OCI-LY3 (cell line): ENCODE measurements around the gene TSPAN7.
A peak's percentile ranks its signal among the peaks of the same experiment; 100 is the strongest.

Experiments
- H2AFZ ChIP-seq: fragments of 200-600, 300-600 bp; shearing (Covaris generic); 2 replicates; pipeline ENCODE4 v1.6.0; 2014; ENCODE audit warnings: antibody characterized with exemption, low read depth, low read length
- H3K27ac ChIP-seq: fragments of 200-600, 300-600 bp; sonication (generic); 2 replicates; pipeline ENCODE4 v1.5.1; 2014; ENCODE audit warnings: mild to moderate bottlenecking, low read length, moderate library complexity, mixed read lengths
- H3K27me3 ChIP-seq: fragments of 200-600, 300-600 bp; sonication (generic); 2 replicates; pipeline ENCODE4 v1.6.1; 2014; ENCODE audit warnings: low read depth, low read length, mixed read lengths
- H3K36me3 ChIP-seq: fragments of 200-600, 300-600 bp; sonication (generic); replicated peaks from 2 replicates; pipeline ENCODE3; 2014; ENCODE audit warnings: low read depth, low read length, mixed read lengths
- H3K4me1 ChIP-seq: fragments of 300-600, 200-600 bp; sonication (generic); 2 replicates; pipeline ENCODE4 v1.6.1; 2014; ENCODE audit warnings: low read length, mixed read lengths
- H3K4me2 ChIP-seq: fragments of 200-600, 300-600 bp; sonication (generic); 2 replicates; pipeline ENCODE4 v1.6.1; 2014; ENCODE audit warnings: low read length, mixed read lengths
- H3K4me3 ChIP-seq: fragments of 300-600, 200-600 bp; sonication (generic); 2 replicates; pipeline ENCODE4 v1.5.1; 2014; ENCODE audit warnings: antibody characterized with exemption, mild to moderate bottlenecking, low read length, moderate library complexity
- H3K79me2 ChIP-seq: fragments of 300-600, 200-600 bp; shearing (Covaris generic); 2 replicates; pipeline ENCODE4 v1.6.1; 2014; ENCODE audit warnings: mild to moderate bottlenecking, low read length, mixed read lengths
- H3K9ac ChIP-seq: fragments of 300-600, 200-600 bp; shearing (Covaris generic); 2 replicates; pipeline ENCODE4 v1.6.0; 2014; ENCODE audit warnings: mild to moderate bottlenecking, low read length, moderate library complexity
- H3K9me3 ChIP-seq: fragments of 200-600, 300-600 bp; shearing (Covaris generic); 2 replicates; pipeline ENCODE4 v1.6.1; 2014; ENCODE audit warnings: low read length, mixed read lengths; ENCODE audit not compliant: insufficient read depth
- H4K20me1 ChIP-seq: fragments of 200-600, 300-600 bp; sonication (generic); 2 replicates; pipeline ENCODE4 v1.6.1; 2016; ENCODE audit warnings: low read length, mixed read lengths; ENCODE audit not compliant: insufficient read depth
- EZH2phosphoT487 ChIP-seq: fragments of 200-600 bp; shearing (Covaris generic); IDR thresholded peaks from 2 replicates; pipeline ENCODE4 v1.6.1; 2018; ENCODE audit warnings: antibody characterized with exemption, mixed run types, low read depth
- TF ChIP-seq, protein P1 (sequence below): fragments of 200-600, 300-600 bp; sonication (generic); IDR thresholded peaks from 2 replicates; pipeline ENCODE4 v1.5.1; 2014; ENCODE audit warnings: antibody characterized with exemption, low read length, low read depth

TSPAN7 gene

GRCh38 chrX:38664285-38664684 is 102.9 kb downstream of the TSPAN7 start:
- Histone ChIP-seq H3K9me3 (no peaks in the 10 kb centered on the region), H3K4me3 (no peak overlapping the region), H3K36me3 (no peaks in the 10 kb centered on the region), H4K20me1 (no peaks in the 10 kb centered on the region), H3K27ac (no peak overlapping the region), H3K9ac (no peak overlapping the region), H3K27me3 (no peaks in the 10 kb centered on the region), H3K4me1 (0 out of 2 replicates have a peak, but pooled peaks cover 2% of the 10 kb centered on the region), H3K4me2 (no peak overlapping the region), H2AFZ (peak overlapping the region; percentile 30; the same call in 1 of the 2 replicates), H3K79me2 (no peaks in the 10 kb centered on the region)
- no peak for TF ChIP-seq EZH2phosphoT487
- TF ChIP-seq, protein P1, sequence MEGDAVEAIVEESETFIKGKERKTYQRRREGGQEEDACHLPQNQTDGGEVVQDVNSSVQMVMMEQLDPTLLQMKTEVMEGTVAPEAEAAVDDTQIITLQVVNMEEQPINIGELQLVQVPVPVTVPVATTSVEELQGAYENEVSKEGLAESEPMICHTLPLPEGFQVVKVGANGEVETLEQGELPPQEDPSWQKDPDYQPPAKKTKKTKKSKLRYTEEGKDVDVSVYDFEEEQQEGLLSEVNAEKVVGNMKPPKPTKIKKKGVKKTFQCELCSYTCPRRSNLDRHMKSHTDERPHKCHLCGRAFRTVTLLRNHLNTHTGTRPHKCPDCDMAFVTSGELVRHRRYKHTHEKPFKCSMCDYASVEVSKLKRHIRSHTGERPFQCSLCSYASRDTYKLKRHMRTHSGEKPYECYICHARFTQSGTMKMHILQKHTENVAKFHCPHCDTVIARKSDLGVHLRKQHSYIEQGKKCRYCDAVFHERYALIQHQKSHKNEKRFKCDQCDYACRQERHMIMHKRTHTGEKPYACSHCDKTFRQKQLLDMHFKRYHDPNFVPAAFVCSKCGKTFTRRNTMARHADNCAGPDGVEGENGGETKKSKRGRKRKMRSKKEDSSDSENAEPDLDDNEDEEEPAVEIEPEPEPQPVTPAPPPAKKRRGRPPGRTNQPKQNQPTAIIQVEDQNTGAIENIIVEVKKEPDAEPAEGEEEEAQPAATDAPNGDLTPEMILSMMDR = peak; percentile 50

DNA sequence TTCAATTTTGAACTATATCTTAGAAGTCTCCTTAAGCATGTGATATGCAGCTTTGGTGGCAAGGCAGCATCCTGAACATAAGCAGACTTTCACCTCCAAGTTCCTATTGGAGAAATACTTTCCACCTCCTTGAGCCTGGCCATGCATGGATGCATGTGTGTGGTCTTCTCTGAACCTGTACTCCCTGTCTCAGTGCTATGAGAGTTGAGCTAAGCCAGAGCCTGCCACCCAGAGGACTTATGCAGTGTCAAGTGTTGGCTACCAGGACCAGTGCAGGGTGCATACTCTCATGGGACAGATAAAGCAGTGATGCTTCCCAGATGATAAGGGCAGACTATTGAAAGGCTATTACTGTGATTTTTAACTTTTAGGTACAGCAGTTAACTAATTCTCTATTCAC is 105.6 kb downstream of the TSPAN7 start:
- H3K36me3 ChIP-seq = no peaks in the 10 kb centered on the region
- H3K9ac ChIP-seq = no peak overlapping the region
- no peaks in the 10 kb centered on the region for H3K9me3 ChIP-seq
- H3K4me2 ChIP-seq = no peak overlapping the region
- H2AFZ ChIP-seq = no peak overlapping the region
- no peak overlapping the region for H3K4me3 ChIP-seq
- H3K4me1 ChIP-seq = no peaks in the 10 kb centered on the region
- no peaks in the 10 kb centered on the region for H3K27me3 ChIP-seq
- no peak overlapping the region for H3K27ac ChIP-seq
- no peaks in the 10 kb centered on the region for H4K20me1 ChIP-seq
- H3K79me2 ChIP-seq = no peaks in the 10 kb centered on the region
- no peak for TF ChIP-seq EZH2phosphoT487
- TF ChIP-seq, protein P1 = no peak

GRCh38 chrX:38668771-38669170 is 107.4 kb downstream of the TSPAN7 start:
- Histone ChIP-seq H3K4me3 (no peak overlapping the region), H2AFZ (no peak overlapping the region), H3K9ac (no peak overlapping the region), H3K27ac (no peak overlapping the region), H4K20me1 (no peaks in the 10 kb centered on the region), H3K4me1 (no peaks in the 10 kb centered on the region), H3K27me3 (no peaks in the 10 kb centered on the region), H3K4me2 (no peak overlapping the region), H3K9me3 (no peaks in the 10 kb centered on the region), H3K36me3 (no peaks in the 10 kb centered on the region), H3K79me2 (no peaks in the 10 kb centered on the region)
- TF ChIP-seq EZH2phosphoT487 = no peak
- TF ChIP-seq, protein P1 = no peak

- H3K27me3 ChIP-seq = no peaks in the 10 kb centered on the region
- no peaks in the 10 kb centered on the region for H4K20me1 ChIP-seq
- H3K4me1 ChIP-seq = no peaks in the 10 kb centered on the region
- no peak overlapping the region for H3K27ac ChIP-seq
- H3K9ac ChIP-seq = no peak overlapping the region
- no peaks in the 10 kb centered on the region for H3K9me3 ChIP-seq
- TF ChIP-seq, protein P1 = no peak
- no peak for TF ChIP-seq EZH2phosphoT487
- no peaks in the 10 kb centered on the region for H3K36me3 ChIP-seq
- H3K4me2 ChIP-seq = no peak overlapping the region
- H2AFZ ChIP-seq = no peak overlapping the region
- no peaks in the 10 kb centered on the region for H3K79me2 ChIP-seq
- H3K4me3 ChIP-seq = no peak overlapping the region
These were observed 108.1 kb downstream of the TSPAN7 start for GRCh38 chrX:38669428-38669827.
